Stimulated activated CD8-positive, alpha-beta memory T cell treated with anti-CD3 and anti-CD28 coated beads, Interleukin-15, amount 100 ng/mL, for 24 hours (primary cell): ENCODE measurements around the gene SOX1.
A peak's percentile ranks its signal among the peaks of the same experiment; 100 is the strongest.

Source experiments
- DNase-seq: peaks from one replicate; pipeline ENCODE4 v3.0.0-alpha.2; 2020; ENCODE audit warnings: low read depth

Gene SOX1

GRCh38 chr13:112058941-112059340, 8.0 kb upstream of the SOX1 start:
- no peak for DNase-seq

GRCh38 chr13:112059457-112060281, 7.3 kb upstream of the SOX1 start:
- DNase-seq: no peak

GRCh38 chr13:112060282-112060830, 6.6 kb upstream of the SOX1 start:
- no peak for DNase-seq

- DNase-seq: no peak
Observed at GRCh38 chr13:112060899-112061366, 6.0 kb upstream of the SOX1 start.

- no peak for DNase-seq
Observed at GRCh38 chr13:112061367-112062061, 5.4 kb upstream of the SOX1 start.

- DNase-seq: no peak
Observed at GRCh38 chr13:112062072-112062567, 4.8 kb upstream of the SOX1 start.

GRCh38 chr13:112062571-112063570, 4.1 kb upstream of the SOX1 start:
- DNase-seq: no peak

GRCh38 chr13:112063807-112064206, 3.1 kb upstream of the SOX1 start:
- no peak for DNase-seq

- no peak for DNase-seq
Observed at GRCh38 chr13:112064222-112064621, 2.7 kb upstream of the SOX1 start.

GRCh38 chr13:112065521-112065866, 1.5 kb upstream of the SOX1 start:
- DNase-seq: no peak

- no peak for DNase-seq
Observed at GRCh38 chr13:112065867-112066623, 904 bp upstream of the SOX1 start.

GRCh38 chr13:112066624-112067004, 335 bp upstream of the SOX1 start:
- peak; percentile 25 for DNase-seq

- DNase-seq: no peak
Observed at GRCh38 chr13:112067871-112068539, 1.1 kb downstream of the SOX1 start.

GRCh38 chr13:112068540-112069060, 1.7 kb downstream of the SOX1 start:
- DNase-seq: no peak

- no peak for DNase-seq
Observed at GRCh38 chr13:112069061-112069844, 2.3 kb downstream of the SOX1 start.

- DNase-seq: no peak
Observed at GRCh38 chr13:112069845-112070251, 2.9 kb downstream of the SOX1 start.

- DNase-seq: no peak
Observed at GRCh38 chr13:112071102-112071722, 4.3 kb downstream of the SOX1 start.

GRCh38 chr13:112071723-112072533, 5.0 kb downstream of the SOX1 start:
- DNase-seq: no peak
